GM15510 (cell line): ENCODE data around the gene LRMDA.

ENCODE experiments used
- POLR2A ChIP-seq: IDR thresholded peaks from 3 replicates; pipeline ENCODE4 v1.6.1; 2011; ENCODE audit warnings: borderline replicate concordance; ENCODE audit not compliant: insufficient read length; ENCODE audit errors: extremely low read depth

Gene LRMDA

GRCh38 chr10:75506930-75507329, 75.5 kb downstream of the LRMDA start:
- TF ChIP-seq POLR2A = no peak

- TF ChIP-seq POLR2A = no peak
Observed at GRCh38 chr10:75507469-75507868, 76.0 kb downstream of the LRMDA start.

GRCh38 chr10:75508239-75508813, 76.9 kb downstream of the LRMDA start:
- TF ChIP-seq POLR2A = no peak

DNA sequence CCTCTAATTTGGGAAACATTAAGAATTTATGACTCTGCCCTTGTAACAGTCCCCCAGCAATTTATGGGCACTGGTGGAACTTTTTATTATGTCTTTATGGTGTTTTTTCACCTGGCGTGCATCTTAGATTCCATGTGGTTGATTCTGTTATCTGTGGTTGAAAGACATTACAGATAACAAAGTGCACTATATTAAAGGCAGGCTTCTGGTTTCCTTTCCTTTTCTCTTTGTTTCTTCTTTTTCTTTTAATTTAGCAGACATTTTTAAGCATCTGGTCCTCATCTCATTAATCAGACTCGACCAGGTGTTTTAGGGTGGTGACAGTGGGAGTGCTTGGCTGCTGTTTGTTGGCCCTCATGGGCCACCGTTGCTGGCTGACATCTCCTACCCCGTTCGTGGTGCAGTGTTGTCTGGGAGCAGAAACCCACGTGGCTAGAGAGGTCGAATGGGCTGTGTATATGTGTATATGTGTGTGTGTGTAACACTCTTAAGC, 77.4 kb downstream of the LRMDA start:
- no peak for TF ChIP-seq POLR2A

GRCh38 chr10:75509706-75510105, 78.3 kb downstream of the LRMDA start:
- TF ChIP-seq POLR2A = no peak

- no peak for TF ChIP-seq POLR2A
Observed at GRCh38 chr10:75511011-75511410, 79.6 kb downstream of the LRMDA start.

GRCh38 chr10:75512203-75512933, 80.9 kb downstream of the LRMDA start:
- no peak for TF ChIP-seq POLR2A

DNA sequence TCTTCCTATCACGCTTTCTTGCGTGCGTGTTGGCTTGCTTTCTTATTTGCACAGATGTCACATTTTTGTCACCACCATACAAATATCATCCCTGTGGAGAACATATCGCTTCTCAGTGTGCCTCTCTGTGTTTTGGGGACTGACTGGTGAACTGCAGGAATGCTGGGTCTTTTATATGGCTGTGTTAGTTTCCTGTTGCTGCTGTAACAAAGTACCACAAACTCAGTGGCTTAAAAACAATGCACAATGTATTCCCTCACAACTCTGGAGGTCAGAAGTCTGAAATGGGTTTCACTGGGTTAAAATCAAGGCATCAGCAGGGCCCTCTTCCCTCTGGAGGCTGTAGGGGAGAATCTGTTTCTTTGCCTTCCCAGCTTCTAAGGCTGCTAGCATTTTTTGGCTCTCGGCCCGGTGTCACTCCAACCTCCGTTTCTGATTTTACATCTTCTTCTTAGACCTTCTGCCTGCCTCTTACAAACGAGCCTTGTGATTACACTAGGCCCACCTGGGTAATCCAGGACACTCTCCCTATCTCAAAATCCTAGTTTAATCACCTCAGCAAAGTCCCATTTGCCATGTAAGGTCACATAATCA, 82.0 kb downstream of the LRMDA start:
- no peak for TF ChIP-seq POLR2A

DNA sequence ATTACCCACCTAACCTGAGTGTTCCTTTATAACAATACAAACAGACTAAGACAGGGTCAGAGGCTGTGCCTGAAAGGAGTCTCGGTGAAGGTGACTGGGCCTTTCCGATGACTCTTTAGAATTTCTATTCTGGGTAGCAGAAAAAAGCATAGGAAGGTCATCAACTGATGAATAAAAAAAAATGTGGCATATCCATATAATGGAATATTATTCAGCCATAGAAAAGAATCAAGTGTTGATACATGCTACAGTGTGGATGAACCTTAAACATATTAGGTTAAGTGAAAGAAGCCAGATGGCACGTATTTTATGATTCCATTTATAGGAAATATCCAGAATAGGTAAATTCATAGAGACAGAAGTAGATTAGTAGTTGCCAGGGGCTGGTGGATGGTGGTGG, 83.4 kb downstream of the LRMDA start:
- TF ChIP-seq POLR2A = no peak

DNA sequence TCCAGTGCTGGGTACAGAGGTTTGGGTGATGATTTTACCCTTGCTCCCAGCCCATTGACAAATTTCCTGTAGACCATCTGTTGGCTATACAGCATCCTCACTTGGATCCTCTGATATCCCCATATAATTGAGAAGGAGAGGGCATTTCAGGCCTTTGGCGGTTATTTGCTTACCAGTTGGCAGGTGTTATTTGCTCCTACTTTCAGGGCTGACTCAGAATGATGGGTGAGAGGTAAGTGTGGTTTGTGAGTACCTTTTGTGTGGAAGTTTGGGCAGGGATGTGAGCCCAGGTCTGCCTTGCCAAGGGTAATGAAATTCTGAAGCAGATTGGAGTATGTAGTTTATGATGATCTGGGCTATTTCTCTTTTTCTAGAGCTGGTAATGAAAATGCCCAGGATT, 93.6 kb downstream of the LRMDA start:
- TF ChIP-seq POLR2A = no peak

DNA sequence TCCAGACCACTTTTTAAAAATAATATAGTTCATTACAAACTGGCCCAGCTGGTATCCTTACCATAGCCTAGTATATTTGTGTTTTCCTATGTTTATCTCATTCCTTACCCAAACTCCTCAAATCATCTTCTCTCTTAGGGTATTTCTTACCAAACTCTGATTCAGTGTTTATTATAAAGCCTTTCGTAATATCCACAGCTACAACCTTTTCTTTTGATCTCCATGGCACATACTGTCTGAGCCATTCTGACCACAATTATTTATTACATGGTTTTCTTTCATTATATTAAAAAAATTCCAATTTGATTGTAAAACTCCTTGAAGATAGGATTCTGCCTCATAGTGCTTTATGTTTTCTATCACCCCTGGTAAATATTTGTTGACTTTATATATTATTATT, 94.2 kb downstream of the LRMDA start:
- no peak for TF ChIP-seq POLR2A

DNA sequence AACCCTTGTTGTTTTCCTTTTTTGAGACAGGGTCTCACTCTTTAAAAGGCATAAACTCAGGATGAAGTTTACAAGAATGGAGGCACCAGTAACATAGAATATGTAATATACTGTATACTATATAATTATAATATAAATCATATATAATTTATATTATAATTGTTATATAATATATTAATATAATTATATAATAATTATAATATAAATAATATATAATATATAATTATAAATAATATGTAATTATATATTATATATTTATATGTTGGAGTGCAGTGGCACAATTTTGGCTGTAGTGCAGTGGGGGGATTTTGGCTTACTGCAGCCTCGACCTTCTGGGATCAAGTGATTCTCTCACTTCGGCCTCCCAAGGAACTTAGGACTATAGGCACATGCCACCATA, 96.1 kb downstream of the LRMDA start:
- no peak for TF ChIP-seq POLR2A

DNA sequence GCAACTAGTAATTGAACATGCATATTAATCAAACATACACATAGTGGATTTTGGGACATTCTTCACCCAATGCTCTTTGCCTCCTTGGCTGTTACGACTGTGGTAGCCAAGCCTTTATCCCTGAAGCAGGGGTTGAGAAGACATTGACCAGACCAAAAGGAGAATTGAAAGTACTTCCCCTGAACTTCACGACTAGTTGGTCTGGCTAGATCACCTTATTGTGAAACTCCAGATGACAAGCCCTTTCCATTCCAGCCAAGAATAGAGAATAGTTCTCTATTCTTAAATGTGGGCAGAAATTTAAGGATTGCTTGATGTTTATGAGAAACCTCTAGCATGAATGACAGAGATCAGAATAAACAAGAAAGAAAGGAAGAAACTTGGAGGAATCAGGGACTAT, 97.0 kb downstream of the LRMDA start:
- no peak for TF ChIP-seq POLR2A

GRCh38 chr10:75530299-75530698, 98.9 kb downstream of the LRMDA start:
- no peak for TF ChIP-seq POLR2A

- TF ChIP-seq POLR2A = no peak
Observed at GRCh38 chr10:75531571-75532031, 100.2 kb downstream of the LRMDA start.
